NT2/D1 (cell line): Measurements from ENCODE around the gene B4GALT1.

ENCODE experiments used
- DNase-seq: peaks from one replicate; pipeline ENCODE4 v3.0.0-alpha.2; 2011; ENCODE audit warnings: low read depth, low spot score
- H3K27me3 ChIP-seq: 2 replicates; pipeline ENCODE4 v1.6.0; 2011; ENCODE audit warnings: mild to moderate bottlenecking; ENCODE audit not compliant: insufficient read length, insufficient read depth
- H3K36me3 ChIP-seq: 2 replicates; pipeline ENCODE4 v1.6.1; 2011; ENCODE audit warnings: mild to moderate bottlenecking, low read length, mixed read lengths; ENCODE audit not compliant: insufficient read depth, insufficient read length
- H3K4me1 ChIP-seq: 2 replicates; pipeline ENCODE4 v1.5.1; 2011; ENCODE audit not compliant: insufficient read depth, insufficient read length
- H3K4me3 ChIP-seq: 2 replicates; pipeline ENCODE4 v1.5.1; 2011; ENCODE audit warnings: low read depth; ENCODE audit not compliant: insufficient read length
- H3K9ac ChIP-seq: 2 replicates; pipeline ENCODE4 v1.6.0; 2011; ENCODE audit warnings: low read depth; ENCODE audit not compliant: insufficient read length
- H3K9me3 ChIP-seq: 2 replicates; pipeline ENCODE4 v1.5.1; 2011; ENCODE audit warnings: mild to moderate bottlenecking, low read length; ENCODE audit not compliant: insufficient read depth
- SUZ12 ChIP-seq: IDR thresholded peaks from 2 replicates; pipeline ENCODE4 v1.6.1; 2011; ENCODE audit not compliant: insufficient read length, insufficient read depth; ENCODE audit errors: extremely low read depth
- YY1 ChIP-seq: IDR thresholded peaks from 2 replicates; pipeline ENCODE4 v1.6.1; 2011; ENCODE audit not compliant: insufficient read length, insufficient read depth
- ZNF274 ChIP-seq: IDR thresholded peaks from 2 replicates; pipeline ENCODE4 v1.6.1; 2011; ENCODE audit warnings: mild to moderate bottlenecking, low read depth, low read length

Gene B4GALT1

DNA sequence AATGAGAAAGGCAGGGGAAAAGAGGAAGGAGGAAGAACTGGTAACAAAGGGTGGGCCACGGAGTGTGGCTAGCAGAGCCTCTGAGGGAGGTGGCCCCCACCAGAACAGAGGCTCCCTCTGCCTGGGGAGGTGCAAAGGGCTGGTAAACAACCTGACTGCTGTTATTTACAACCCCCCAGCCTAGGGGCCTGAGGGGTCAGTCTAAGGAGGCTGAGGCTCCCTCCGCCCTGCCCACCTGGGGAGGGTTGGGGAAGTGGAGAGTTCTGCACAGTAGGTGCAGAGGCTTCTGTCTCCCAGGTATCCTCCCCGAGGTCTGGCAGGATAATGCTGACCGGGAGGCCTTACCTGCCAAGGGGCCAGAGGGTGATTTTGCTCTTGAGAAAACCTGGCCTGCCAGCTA, 55.0 kb downstream of the B4GALT1 start:
- H3K27me3 ChIP-seq, result no peaks in the 10 kb centered on the region
- no peak for DNase-seq
- H3K4me1 ChIP-seq, result peaks cover 12% of the 10 kb centered on the region
- H3K9ac ChIP-seq, result no peak overlapping the region
- H3K36me3 ChIP-seq, result peaks cover 53% of the 10 kb centered on the region
- no peak overlapping the region for H3K4me3 ChIP-seq
- TF ChIP-seq YY1 (no peak), SUZ12 (no peak), ZNF274 (no peak)
- peaks cover 20% of the 10 kb centered on the region; the same call in 1 of the 2 replicates for H3K9me3 ChIP-seq

DNA sequence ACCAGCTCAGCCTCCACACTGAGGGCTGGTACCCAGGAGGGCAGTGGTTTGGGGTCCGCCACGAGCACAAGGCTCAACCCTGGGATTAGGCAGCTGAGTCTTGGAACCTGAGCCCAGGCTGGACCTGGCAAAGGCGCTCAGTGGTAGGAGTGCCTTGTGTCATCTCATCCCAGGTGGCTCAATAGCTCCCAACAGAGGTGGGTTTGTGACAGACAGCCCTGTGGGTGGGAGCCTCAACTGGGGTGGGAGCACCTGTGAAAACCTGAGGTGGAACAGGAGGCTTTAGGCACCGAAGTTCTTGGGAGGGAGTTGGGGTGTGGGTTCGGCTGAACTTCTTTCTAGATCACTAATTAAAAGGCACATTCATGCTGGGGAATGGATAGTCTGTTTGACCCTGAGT, 55.5 kb downstream of the B4GALT1 start:
- Histone ChIP-seq H3K9ac (no peak overlapping the region), H3K4me1 (peaks cover 12% of the 10 kb centered on the region), H3K9me3 (peaks cover 20% of the 10 kb centered on the region; the same call in 1 of the 2 replicates), H3K36me3 (peaks cover 53% of the 10 kb centered on the region), H3K4me3 (no peak overlapping the region), H3K27me3 (no peaks in the 10 kb centered on the region)
- TF ChIP-seq SUZ12 (no peak), ZNF274 (no peak), YY1 (no peak)
- no peak for DNase-seq

DNA sequence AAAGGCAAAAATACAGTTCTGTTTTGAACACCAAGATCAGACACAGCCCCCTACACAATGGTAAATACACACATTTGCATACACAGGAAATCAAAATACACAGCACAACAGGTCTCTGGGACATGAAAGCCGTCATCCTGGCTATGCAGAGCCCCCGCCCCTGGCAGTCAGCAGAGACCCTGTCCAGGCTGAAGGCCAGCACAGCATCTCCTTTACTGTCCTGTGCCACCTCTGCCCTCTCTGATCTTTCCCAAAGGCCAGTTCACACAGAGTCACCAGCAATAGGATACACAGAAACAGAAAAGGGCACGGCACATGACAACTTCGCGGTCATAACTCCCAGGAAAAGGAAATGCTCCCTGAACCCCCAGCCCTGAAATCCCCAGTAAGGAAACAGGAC, 56.5 kb downstream of the B4GALT1 start:
- no peak for DNase-seq
- Histone ChIP-seq H3K4me1 (peaks cover 12% of the 10 kb centered on the region), H3K9me3 (peaks cover 20% of the 10 kb centered on the region; the same call in 1 of the 2 replicates), H3K4me3 (no peak overlapping the region), H3K27me3 (no peaks in the 10 kb centered on the region), H3K9ac (no peak overlapping the region), H3K36me3 (peaks cover 50% of the 10 kb centered on the region)
- no peak for TF ChIP-seq SUZ12
- no peak for TF ChIP-seq YY1
- no peak for TF ChIP-seq ZNF274

DNA sequence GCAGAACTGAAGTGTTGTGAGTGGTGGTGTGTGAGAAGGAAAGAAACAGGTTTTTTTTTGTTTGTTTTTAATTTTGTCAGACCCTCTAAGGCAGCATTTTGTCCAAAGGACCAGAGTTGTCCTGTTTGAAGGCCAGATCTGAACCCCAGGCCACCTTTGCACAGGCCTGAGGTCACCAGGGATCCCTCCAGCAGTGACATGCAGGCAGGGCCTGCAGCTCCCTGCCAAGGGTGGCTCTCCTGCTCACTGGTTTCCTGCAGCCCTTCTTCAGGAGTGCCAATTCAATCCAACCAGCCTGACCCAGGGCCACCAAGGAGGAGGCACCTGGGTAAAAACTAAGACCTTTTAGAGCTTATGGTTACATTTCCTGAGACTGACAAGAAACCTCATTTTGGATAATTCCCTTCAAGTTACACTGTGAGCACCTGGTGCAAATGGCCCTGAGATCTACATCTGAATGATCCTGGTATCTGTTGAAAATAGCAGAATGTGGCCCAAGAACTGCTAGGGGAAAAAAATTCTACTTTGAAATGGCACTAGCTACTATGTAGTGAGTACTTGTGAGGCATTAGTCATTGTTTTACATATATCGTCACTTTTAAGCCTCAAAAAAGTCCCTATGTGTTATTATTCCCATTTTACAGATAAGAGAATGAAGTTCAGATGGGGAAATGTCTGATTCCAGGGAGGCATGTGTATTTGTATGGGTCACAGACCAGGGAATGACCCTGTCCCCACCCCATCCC, 57.1 kb downstream of the B4GALT1 start:
- TF ChIP-seq SUZ12 (no peak), ZNF274 (no peak), YY1 (no peak)
- Histone ChIP-seq H3K36me3 (peaks cover 47% of the 10 kb centered on the region), H3K4me1 (peaks cover 12% of the 10 kb centered on the region), H3K9me3 (peaks cover 20% of the 10 kb centered on the region; the same call in 1 of the 2 replicates), H3K4me3 (no peak overlapping the region), H3K9ac (no peak overlapping the region), H3K27me3 (no peaks in the 10 kb centered on the region)
- DNase-seq, result no peak

DNA sequence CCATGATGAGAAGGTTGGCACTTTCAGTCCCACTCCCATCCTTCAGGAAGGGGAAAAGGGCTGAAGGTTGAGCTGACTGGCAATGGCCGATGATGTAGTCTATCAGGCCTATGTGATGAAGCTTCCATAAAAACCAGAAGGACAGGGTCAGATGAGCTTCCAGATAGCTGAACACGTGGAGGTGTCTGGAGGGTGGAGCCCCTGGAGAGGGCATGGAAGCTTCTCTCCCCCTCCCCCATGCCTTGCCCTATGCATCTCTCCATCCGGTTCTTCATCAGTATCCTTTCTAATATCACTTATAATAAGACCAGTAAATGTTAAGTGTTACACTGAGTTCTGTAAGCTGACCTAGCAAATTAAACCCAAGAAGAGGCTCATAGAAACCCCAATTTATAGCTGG, 58.0 kb downstream of the B4GALT1 start:
- Histone ChIP-seq H3K4me1 (peaks cover 12% of the 10 kb centered on the region), H3K36me3 (peaks cover 37% of the 10 kb centered on the region), H3K4me3 (no peak overlapping the region), H3K9ac (no peak overlapping the region), H3K9me3 (peaks cover 20% of the 10 kb centered on the region; the same call in 1 of the 2 replicates), H3K27me3 (no peaks in the 10 kb centered on the region)
- no peak for TF ChIP-seq YY1
- no peak for TF ChIP-seq SUZ12
- no peak for TF ChIP-seq ZNF274
- no peak for DNase-seq

DNA sequence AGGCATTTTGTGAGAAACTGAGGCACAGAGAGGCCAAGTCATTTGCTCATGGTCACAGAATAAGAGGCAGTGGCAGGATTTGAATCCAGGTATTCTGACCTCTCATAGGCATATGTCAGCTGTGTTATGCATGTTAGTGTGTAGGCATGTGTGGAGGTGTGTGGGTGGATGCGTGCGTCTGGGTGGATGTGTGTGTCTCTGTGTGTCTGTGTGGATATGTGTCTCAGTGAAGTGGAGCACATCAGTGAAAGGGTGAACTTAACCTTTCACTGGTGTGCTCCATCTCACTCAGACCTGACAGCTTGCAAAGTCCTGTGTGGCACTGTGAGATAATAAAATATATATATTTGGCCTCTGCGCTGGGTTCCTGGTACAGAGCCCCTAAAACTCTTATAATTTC, 58.7 kb downstream of the B4GALT1 start:
- no peak for DNase-seq
- no peaks in the 10 kb centered on the region for H3K27me3 ChIP-seq
- TF ChIP-seq SUZ12, result no peak
- no peak for TF ChIP-seq YY1
- no peak for TF ChIP-seq ZNF274
- H3K9me3 ChIP-seq, result peaks cover 20% of the 10 kb centered on the region; the same call in 1 of the 2 replicates
- H3K4me1 ChIP-seq, result peaks cover 15% of the 10 kb centered on the region
- H3K4me3 ChIP-seq, result no peak overlapping the region
- peaks cover 31% of the 10 kb centered on the region for H3K36me3 ChIP-seq
- no peak overlapping the region for H3K9ac ChIP-seq

DNA sequence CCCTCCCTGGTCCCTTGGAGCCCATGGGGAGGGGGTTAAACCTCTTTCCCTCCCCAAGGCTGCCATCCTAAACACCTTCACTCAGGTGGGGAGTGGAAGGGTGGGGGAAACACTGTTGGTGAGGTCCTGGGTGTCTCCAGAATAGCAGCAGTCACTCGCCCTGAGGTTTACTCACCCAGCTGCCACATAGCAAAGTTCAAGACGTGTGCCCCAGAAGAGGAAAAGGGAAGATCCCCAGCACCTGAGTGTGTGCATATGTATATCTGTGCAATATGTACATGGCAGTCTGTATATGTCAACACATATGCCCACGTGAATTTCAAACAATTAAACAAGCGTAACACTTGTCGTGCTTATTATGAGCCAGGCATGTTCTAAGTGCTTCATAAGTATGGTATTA, 59.4 kb downstream of the B4GALT1 start:
- Histone ChIP-seq H3K27me3 (no peaks in the 10 kb centered on the region), H3K4me3 (no peak overlapping the region), H3K36me3 (peaks cover 24% of the 10 kb centered on the region), H3K9me3 (peaks cover 20% of the 10 kb centered on the region; the same call in 1 of the 2 replicates), H3K9ac (no peak overlapping the region), H3K4me1 (peaks cover 16% of the 10 kb centered on the region)
- TF ChIP-seq ZNF274 (no peak), YY1 (no peak), SUZ12 (no peak)
- DNase-seq, result no peak
